ENCODE results near the gene RBM17.

RBM17 gene

DNA sequence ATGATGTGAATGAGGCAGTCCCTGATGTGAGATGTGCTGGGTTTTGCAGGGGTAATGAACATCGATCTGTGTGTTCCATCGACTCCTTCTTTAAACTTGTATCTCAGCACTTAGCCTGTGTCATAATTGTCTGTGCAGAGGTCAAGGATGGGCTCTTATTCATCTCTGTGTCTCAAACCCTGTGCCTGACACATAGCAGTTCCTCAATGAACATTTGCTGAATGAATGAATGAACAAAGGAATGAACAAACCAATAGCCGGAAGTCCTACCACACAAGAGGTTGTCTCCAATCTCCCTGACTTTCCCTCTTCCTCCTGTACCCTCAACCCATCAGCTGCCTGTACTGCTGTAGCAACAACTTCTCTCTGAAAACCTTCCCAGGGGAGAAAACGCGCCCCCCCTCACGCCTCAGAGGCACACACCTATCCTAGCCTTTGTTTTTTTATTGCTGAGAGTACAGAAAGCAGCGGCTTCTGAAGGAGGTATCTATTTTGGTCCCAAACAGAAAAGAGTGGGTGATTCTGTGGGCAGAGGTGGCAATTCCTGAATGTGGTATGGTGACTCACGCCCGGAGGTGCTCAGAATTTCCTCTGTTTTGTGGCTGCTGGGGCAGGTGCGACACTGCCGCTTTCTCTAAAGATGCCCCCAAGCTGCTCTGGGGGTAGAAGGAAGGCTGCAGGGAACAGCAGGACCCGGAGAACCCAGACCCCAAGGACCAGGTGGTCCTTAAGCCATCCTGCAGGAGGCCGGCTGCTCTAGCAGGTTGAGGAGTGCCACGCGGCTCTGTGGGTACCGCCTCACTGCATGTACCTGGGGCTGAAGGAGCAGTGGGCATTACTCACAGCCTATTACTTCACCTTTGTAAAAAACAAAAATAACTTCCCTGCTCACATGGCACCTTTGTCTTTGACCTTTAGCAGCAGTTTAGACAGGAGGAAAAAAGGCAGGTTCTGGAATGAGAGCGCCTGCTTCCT, 36.3 kb upstream of the RBM17 start:
- no peak overlapping the region for H3K4me3 ChIP-seq (ENCODE audit: low read depth, low read length)
- in situ Hi-C loops (cut with HindIII; ENCODE audit: low sequenced_read_pairs): no loop called here
- TF ChIP-seq CTCF (IDR thresholded peaks at IDR 0.05; ENCODE audit: low read depth, low read length): no peak
- no peak for DNase-seq (ENCODE audit: low read depth, low spot score)

- in situ Hi-C loops (cut with HindIII; ENCODE audit: low sequenced_read_pairs): no loop called here
- DNase-seq (ENCODE audit: low read depth, low spot score): no peak
- TF ChIP-seq CTCF (IDR thresholded peaks at IDR 0.05; ENCODE audit: low read depth, low read length): no peak
- no peak overlapping the region for H3K4me3 ChIP-seq (ENCODE audit: low read depth, low read length)
Observed at GRCh38 chr10:6053303-6053702, 35.5 kb upstream of the RBM17 start.

DNA sequence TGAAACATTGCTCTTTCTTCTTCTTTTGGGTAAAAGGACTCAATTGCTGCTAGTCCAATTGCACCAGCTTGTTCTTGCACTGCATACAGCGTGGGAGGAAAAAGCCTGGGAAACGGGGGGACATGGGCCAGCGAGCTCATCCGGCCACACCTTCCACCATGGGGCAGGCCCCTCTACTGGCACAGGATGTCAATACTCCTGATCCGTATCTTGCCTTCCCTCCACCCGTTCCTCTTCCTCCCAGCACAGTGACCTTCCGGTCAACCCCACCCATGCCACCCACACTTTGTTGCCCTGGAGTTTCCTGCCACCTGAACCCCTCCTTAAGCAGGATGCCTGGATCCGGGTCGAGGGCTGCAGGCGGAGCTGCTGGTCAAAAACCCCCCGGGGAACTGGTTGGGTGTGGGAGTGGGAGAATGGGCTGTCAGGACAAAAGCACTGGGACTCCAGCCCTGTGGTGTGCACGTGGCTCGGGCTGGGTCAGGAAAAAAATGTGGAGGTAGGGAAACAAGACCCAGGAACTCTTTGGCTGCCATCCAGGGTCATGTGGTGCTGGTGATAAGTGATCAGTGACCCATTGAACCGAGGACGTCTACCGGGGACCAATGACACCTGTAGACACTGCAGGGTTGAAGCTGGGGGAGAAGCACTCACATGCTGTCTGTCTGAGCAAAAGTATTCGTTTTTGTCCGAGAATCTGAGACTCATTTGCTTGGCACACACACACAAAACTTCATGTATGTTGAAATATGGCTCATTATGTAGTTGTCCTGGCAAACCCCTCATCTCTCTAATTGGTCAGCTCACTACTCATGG, 34.8 kb upstream of the RBM17 start:
- no peak for DNase-seq (ENCODE audit: low read depth, low spot score)
- H3K4me3 ChIP-seq (ENCODE audit: low read depth, low read length): no peak overlapping the region
- TF ChIP-seq CTCF (IDR thresholded peaks at IDR 0.05; ENCODE audit: low read depth, low read length): no peak
- in situ Hi-C loops (cut with HindIII; ENCODE audit: low sequenced_read_pairs): no loop called here

- in situ Hi-C loops (cut with HindIII; ENCODE audit: low sequenced_read_pairs): no loop called here
- no peak for TF ChIP-seq CTCF (IDR thresholded peaks at IDR 0.05; ENCODE audit: low read depth, low read length)
- no peak overlapping the region for H3K4me3 ChIP-seq (ENCODE audit: low read depth, low read length)
- no peak for DNase-seq (ENCODE audit: low read depth, low spot score)
Observed at GRCh38 chr10:6054884-6055283, 34.0 kb upstream of the RBM17 start.

DNA sequence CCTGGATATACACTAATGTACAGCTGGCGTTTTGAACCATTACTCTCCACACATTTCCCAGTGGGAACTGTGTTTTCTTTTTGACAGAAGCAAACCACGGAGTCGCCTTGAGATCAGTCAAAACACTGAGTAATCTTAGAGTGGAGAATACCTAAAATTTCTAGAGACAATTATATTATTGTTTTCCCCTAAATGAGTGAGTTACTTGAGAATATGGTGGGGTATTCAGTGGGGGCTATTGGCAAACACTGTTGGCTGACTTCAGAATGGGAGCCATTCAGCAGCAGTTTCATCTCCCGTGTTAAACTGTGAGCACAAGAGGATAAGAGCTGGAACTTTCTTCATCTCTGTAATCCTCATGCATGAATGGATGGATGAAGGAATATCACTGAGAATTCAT, 32.9 kb upstream of the RBM17 start:
- DNase-seq (ENCODE audit: low read depth, low spot score): no peak
- no peak overlapping the region for H3K4me3 ChIP-seq (ENCODE audit: low read depth, low read length)
- no peak for TF ChIP-seq CTCF (IDR thresholded peaks at IDR 0.05; ENCODE audit: low read depth, low read length)
- in situ Hi-C loops (cut with HindIII; ENCODE audit: low sequenced_read_pairs): no loop called here

DNA sequence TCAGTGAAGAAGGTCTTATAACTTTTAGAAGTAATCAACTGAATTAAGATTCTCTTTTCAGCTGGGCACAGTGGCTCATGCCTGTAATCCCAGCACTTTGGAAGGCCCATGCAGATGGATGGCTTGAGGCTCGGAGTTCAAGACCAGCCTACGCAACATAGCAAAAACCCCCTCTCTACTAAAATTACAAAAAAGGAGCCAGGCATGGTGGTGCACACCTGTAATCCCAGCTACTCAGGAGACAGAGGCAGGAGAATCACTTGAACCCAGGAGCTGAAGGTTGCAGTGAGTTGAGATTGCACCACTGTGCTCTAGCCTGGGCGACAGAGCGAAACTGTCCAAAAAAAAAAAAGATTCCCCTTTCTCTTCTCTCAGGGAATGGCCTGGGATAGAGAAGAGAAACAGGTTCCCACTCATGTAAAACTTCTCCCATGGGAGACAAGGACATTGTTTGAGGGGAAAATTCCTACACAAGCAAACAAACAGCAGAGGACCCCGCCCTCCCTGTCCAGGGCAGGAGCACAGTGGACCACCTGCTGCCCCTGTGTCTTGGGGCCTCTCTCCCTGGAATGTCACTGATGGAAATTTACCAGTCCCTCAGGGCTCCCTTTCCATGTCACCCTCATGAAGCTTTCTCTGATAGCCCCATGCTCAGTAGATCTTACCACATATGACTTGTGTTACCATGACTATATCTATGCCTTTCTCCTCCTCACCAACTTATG, 32.3 kb upstream of the RBM17 start:
- no peak for TF ChIP-seq CTCF (IDR thresholded peaks at IDR 0.05; ENCODE audit: low read depth, low read length)
- no peak overlapping the region for H3K4me3 ChIP-seq (ENCODE audit: low read depth, low read length)
- DNase-seq (ENCODE audit: low read depth, low spot score): no peak
- in situ Hi-C loops (cut with HindIII; ENCODE audit: low sequenced_read_pairs): no loop called here
